HG02840 (cell line): ENCODE data around the gene EPS8L1.
"Not testable (repeated sequence)": the region's sequence is repeated elsewhere in the genome, so short reads cannot be mapped to it uniquely, and the experiment has no call there.

Source experiments
- ATAC-seq: cut with Tn5 transposase; IDR thresholded peaks from one replicate; pipeline ENCODE4 v1.9.1; 2021; ENCODE audit warnings: mild to moderate bottlenecking, moderate library complexity, moderate number of reproducible peaks; ENCODE audit not compliant: unreplicated experiment, low FRiP score

The EPS8L1 gene

DNA sequence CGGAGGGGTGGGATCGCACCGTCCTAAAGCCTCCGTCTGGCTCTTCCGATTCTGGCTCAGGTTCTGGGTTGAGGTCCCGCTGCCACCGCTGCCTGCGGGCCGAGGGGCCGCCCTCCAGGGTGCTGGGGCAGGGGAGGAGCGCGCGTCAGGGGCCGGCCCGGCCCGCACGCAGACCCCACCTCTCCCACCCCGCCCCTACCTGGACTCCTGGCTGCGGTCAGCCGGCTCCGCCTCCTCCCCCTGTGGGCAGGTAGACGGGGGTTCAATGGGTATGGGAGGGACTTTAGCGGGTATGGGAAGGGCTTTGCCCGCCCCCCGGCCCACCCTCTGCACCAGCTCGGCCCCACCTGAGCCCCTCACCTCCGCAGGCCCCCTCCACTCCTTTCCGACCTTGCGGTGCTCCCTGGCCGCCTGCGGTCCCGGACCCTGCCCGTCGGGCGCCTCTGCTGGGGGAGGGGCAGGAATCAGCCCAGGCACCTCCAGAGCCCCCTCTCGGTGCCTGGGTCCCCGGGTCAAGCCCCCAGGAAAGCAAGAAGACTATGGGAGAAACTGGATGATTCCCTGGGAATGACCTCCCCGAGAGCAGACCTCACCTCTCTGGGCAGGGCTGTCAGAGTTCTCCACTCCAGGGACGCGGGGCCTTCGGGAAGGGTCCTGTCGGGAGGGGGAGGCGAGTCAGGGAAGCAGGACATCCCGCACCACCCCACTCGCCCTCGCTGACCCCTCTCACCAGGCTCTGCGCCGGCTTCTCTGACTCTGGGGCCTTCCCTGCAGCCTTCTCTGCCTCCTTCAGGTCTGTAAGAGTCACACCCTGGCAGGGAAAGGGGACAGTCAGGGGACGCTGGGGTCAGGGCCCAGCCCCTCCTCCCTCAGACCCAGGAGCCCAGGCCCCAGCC, 17.0 kb downstream of the EPS8L1 start:
- no peak for ATAC-seq

DNA sequence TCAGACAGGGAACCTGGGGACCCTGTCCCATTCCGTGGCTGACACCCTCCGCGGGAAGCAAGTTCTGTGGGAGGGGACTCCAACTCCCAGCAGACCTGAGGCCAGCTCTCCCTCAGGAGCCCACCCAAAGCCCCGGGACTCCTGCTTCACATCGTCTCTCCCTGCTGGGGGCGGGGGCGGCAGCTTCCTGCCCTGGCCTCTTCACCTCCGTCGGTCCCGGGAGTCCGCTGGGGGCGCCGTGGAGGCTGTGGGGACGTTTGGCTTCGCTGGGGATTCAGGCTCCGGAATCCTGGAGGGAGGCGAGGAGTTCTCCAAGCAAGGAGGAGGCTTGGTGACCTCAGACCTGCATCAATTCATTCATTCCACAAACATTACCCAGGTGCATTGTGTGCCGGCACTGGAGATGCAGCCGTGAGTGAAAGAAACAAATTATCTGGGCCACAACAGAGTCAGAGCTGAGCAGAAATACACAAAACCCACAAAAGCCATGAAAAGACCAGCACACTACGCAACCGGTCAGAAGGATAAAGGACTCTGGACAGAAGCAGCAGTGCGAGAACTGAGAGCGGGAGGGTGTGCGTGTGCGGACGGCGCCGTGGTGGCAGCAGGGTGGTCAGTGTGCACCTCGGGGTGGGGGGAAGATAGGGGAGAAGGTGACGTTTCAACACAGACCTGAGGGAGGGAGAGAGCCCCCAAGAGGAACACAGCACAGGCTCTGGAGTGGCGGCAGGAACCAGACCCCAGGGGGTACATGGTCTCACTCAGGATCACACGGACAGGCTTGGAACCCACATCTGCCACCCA, 19.0 kb downstream of the EPS8L1 start:
- no peak for ATAC-seq

- ATAC-seq = no peak
Measured at GRCh38 chr19:55095260-55096060, 19.8 kb downstream of the EPS8L1 start.

GRCh38 chr19:55096061-55096701, 20.5 kb downstream of the EPS8L1 start:
- ATAC-seq = no peak

- no peak for ATAC-seq
Measured at GRCh38 chr19:55097864-55098715, 22.4 kb downstream of the EPS8L1 start.

DNA sequence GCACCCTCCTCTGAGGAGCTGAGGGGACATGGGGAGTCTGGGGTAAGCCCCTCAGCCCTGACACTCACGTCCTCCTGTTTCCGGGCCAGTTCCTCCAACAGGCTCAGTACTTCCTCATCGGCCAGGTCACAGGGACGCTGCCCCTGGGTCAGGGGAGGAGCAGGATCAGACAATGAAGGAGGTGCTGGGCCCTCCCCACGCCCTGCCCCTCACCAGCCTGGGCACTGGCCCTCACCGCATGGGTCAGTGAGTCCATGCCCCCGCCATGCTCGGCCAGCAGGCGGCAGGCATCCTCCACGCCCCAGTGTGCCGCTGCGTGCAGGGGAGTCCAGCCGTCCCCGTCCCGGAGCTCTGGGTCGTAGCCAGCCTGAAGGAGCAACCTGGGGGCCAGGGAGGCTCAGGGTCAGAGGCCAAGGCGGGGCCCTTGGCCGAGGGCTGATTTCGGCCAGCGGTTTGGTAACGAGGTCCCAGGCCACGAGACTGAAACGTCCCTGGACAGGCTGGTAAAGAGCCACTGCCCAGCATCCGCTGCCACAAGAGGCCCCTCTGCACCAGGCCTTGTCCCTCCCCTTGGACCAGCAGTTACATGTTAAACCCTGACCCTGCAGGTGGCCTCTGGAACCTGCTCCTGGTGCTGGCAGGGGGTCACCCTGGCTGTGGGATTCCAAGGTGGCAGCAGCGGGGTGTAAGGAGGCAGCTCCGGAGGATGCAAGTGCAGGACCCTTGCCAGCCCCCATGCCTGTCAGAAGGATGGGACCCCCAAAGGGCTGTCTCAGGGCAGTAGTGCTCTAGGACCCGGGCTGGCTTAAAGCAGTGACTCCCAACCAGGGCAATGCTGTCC, 23.3 kb downstream of the EPS8L1 start:
- no peak for ATAC-seq

GRCh38 chr19:55099557-55100506, 24.2 kb downstream of the EPS8L1 start:
- no peak for ATAC-seq

GRCh38 chr19:55101261-55101660, 25.6 kb downstream of the EPS8L1 start:
- ATAC-seq = no peak

DNA sequence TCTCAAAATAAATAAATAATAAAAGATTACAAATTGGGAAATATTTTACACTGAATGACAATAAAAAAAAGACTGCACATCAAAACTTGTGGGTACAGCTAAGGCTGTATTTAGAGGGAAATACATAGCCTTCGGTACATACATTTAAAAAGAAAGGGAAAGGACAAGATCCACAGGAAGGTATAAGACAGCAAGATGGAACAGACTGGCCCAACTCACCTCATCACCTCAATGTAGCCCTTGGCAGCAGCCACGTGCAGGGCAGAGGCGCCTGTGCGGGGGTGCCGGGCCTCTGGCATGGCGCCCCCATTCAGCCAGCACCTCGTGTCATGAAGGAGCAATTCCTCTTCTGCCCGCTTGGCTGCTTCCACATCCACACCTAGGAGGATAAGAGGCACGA, 27.5 kb downstream of the EPS8L1 start:
- ATAC-seq = no peak

GRCh38 chr19:55105237-55105636, 29.6 kb downstream of the EPS8L1 start:
- no peak for ATAC-seq

- no peak for ATAC-seq
Measured at GRCh38 chr19:55106591-55106990, 30.9 kb downstream of the EPS8L1 start.

DNA sequence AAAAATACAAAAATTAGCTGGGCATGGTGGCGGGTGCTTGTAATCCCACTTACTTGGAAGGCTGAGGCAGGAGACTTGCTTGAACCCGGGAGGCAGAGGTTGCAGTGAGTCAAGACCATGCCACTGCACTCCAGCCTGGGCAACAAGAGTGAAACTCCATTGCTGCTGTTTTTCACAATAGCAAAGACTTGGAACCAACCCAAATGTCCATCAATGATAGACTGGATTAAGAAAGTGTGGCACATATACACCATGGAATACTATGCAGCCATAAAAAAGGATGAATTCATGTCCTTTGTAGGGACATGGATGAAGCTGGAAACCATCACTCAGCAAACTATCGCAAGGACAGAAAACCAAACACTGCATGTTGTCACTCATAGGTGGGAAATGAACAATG, 31.6 kb downstream of the EPS8L1 start:
- ATAC-seq = not testable (repeated sequence)

GRCh38 chr19:55109527-55110291, 34.0 kb downstream of the EPS8L1 start:
- ATAC-seq = no peak

GRCh38 chr19:55111238-55111831, 35.7 kb downstream of the EPS8L1 start:
- ATAC-seq = no peak

DNA sequence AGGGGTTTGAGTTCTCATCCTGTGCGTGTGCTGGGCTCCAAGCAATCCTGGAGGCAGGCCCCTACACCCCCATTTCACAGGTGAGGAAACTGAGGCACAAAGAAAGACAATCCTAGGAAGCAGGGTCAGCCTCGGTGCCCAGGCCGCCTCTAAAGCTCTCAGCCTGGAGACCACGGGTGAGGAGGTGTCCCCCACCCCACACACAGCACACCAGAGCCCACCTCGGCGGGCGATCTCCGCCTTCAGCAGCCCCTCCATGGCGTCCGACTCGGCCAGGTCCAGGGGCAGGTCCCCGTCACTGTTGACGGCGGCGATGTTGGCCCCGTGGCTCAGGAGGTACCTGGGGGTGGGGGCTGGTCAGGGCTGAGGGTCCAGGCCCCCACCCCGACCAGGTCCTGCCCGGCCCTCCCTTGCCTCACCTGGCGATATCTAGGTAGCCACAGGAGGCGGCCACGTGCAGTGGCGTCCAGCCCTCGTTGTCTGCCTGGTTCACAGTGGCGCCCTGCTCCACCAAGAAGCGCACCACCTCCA, 36.6 kb downstream of the EPS8L1 start:
- no peak for ATAC-seq
